Endothelial cell of umbilical vein (primary cell): ENCODE measurements around the gene TRERF1. TPM values are rescaled to one million over a fixed set of nuclear protein-coding genes. Genes with fewer than 3 reads are reported as not detected.

ENCODE experiments used
- BruUV-seq: library from RNA; stranded (reverse); fragments of 400-500 nt; replicated peaks from 2 replicates; lab custom pipeline; 2021; lab: Mats Ljungman, UMichigan
- CTCF ChIA-PET: fragments of 300-600, 350-600 bp; sonication (Branson Sonifier 250); formaldehyde crosslinking; loops from one replicate; lab custom pipeline; 2021; ENCODE audit warnings: antibody characterized with exemption, inconsistent platforms; lab: Charles Lee
- POLR2A ChIA-PET: fragments of 300-600, 350-600 bp; sonication (Branson Sonifier 250); formaldehyde crosslinking; loops from one replicate; lab custom pipeline; 2021; ENCODE audit warnings: antibody characterized with exemption, inconsistent platforms; lab: Charles Lee
- DNase-seq: peaks from one replicate; pipeline ENCODE4 v3.0.0-alpha.2; 2011; ENCODE audit warnings: low read depth, low spot score
- FAIRE-seq: peaks from 2 replicates; lab custom pipeline; 2011; peaks lifted over from hg19 to GRCh38; lab: Jason Lieb, UNC
- H2AFZ ChIP-seq: 2 replicates; pipeline ENCODE4 v1.6.0; 2012; ENCODE audit warnings: low read depth, low read length, control low read depth, inconsistent platforms
- H3K27ac ChIP-seq: 2 replicates; pipeline ENCODE4 v1.5.1; 2011; ENCODE audit warnings: low read depth, mild to moderate bottlenecking, control low read depth, low read length, moderate library complexity; ENCODE audit not compliant: insufficient read depth
- H3K27me3 ChIP-seq, 2 experiments: 2 replicates each; pipeline versions ENCODE4 v1.6.0 to v1.6.1; 2011; ENCODE audit warnings: low read length in 2 of 2, mixed read lengths in 1 of 2; ENCODE audit not compliant: control insufficient read depth in 2 of 2, insufficient read depth in 2 of 2
- H3K36me3 ChIP-seq, 2 experiments: 2 replicates in 1 of 2; 3 replicates in 1 of 2; pipeline ENCODE4 v1.5.1; 2011; ENCODE audit warnings: low read length in 2 of 2, mild to moderate bottlenecking in 1 of 2, moderate library complexity in 1 of 2; ENCODE audit not compliant: control insufficient read depth in 2 of 2, insufficient read depth in 2 of 2; ENCODE audit errors: extremely low read depth in 1 of 2
- H3K4me1 ChIP-seq: 3 replicates; pipeline ENCODE4 v1.5.1; 2011; ENCODE audit warnings: mild to moderate bottlenecking, low read length; ENCODE audit not compliant: control insufficient read depth, insufficient read depth; ENCODE audit errors: extremely low read depth
- H3K4me2 ChIP-seq: 2 replicates; pipeline ENCODE4 v1.6.1; 2011; ENCODE audit warnings: low read length, control low read depth, mixed read lengths; ENCODE audit not compliant: insufficient read depth
- H3K4me3 ChIP-seq, 3 experiments: fragments of 200-600 bp in 1 of 3; sonication (generic), shearing (Covaris generic) in 1 of 3; replicated peaks in 1 of 3; 2 replicates each; pipeline ENCODE4 v1.5.1; 2011 to 2016; ENCODE audit warnings: control low read depth in 3 of 3, low read length in 3 of 3, mild to moderate bottlenecking in 2 of 3, inconsistent platforms in 1 of 3, low read depth in 1 of 3, moderate library complexity in 1 of 3; ENCODE audit not compliant: insufficient read depth in 1 of 3
- H3K79me2 ChIP-seq: 2 replicates; pipeline ENCODE4 v1.6.0; 2012; ENCODE audit warnings: low read length, inconsistent platforms; ENCODE audit not compliant: control insufficient read depth, insufficient read depth
- H3K9ac ChIP-seq: replicated peaks from 2 replicates; pipeline ENCODE3; 2011; ENCODE audit warnings: low read length, control low read depth; ENCODE audit not compliant: insufficient read depth; ENCODE audit errors: extremely low read depth
- H3K9me1 ChIP-seq: replicated peaks from 3 replicates; pipeline ENCODE4 v1.6.0; 2011; ENCODE audit warnings: mild to moderate bottlenecking, low read length; ENCODE audit not compliant: control insufficient read depth, insufficient read depth; ENCODE audit errors: extremely low read depth
- H3K9me3 ChIP-seq: replicated peaks from 2 replicates; pipeline ENCODE4 v1.5.1; 2012; ENCODE audit warnings: low read length, inconsistent platforms; ENCODE audit not compliant: control insufficient read depth, insufficient read depth
- H4K20me1 ChIP-seq: replicated peaks from 2 replicates; pipeline ENCODE3; 2011; ENCODE audit warnings: mild to moderate bottlenecking, low read length; ENCODE audit not compliant: control insufficient read depth, insufficient read depth; ENCODE audit errors: extremely low read depth
- CTCF ChIP-seq, 2 donors: IDR thresholded peaks; 1 replicate in 1 of 2; 2 replicates in 1 of 2; pipeline ENCODE4 v1.5.1; 2011; ENCODE audit warnings: low read length in 2 of 2, mild to moderate bottlenecking in 2 of 2, moderate library complexity in 2 of 2, control low read depth in 1 of 2, inconsistent platforms in 1 of 2, low read depth in 1 of 2; ENCODE audit not compliant: insufficient read depth in 1 of 2; ENCODE audit errors: extremely low read depth in 1 of 2
- EZH2 ChIP-seq: IDR thresholded peaks from 2 replicates; pipeline ENCODE4 v1.6.1; 2012; ENCODE audit warnings: borderline replicate concordance, low read depth, mild to moderate bottlenecking, moderate library complexity, low read length, inconsistent platforms; ENCODE audit not compliant: severe bottlenecking
- FOS ChIP-seq: IDR thresholded peaks from 2 replicates; pipeline ENCODE4 v1.6.1; 2011; ENCODE audit warnings: mild to moderate bottlenecking, low read length, moderate library complexity, borderline replicate concordance; ENCODE audit not compliant: insufficient read depth
- GATA2 ChIP-seq: IDR thresholded peaks from 2 replicates; pipeline ENCODE4 v1.7.0; 2011; ENCODE audit warnings: low read depth, mild to moderate bottlenecking, moderate library complexity, mixed read lengths, low read length; ENCODE audit not compliant: insufficient read length, insufficient read depth
- JUN ChIP-seq: IDR thresholded peaks from 2 replicates; pipeline ENCODE4 v1.6.1; 2011; ENCODE audit warnings: borderline replicate concordance, low read depth; ENCODE audit not compliant: insufficient read length, insufficient read depth
- MAX ChIP-seq: IDR thresholded peaks from 2 replicates; pipeline ENCODE4 v1.6.1; 2011; ENCODE audit not compliant: insufficient read depth, insufficient read length
- MYC ChIP-seq: IDR thresholded peaks from one replicate; pipeline ENCODE4 v1.6.1; 2011; ENCODE audit warnings: mild to moderate bottlenecking, low read depth, low read length
- POLR2A ChIP-seq: IDR thresholded peaks from 2 replicates; pipeline ENCODE4 v1.6.1; 2012; ENCODE audit warnings: low read depth, mild to moderate bottlenecking, control low read depth, low read length
- POLR2AphosphoS5 ChIP-seq: IDR thresholded peaks from 2 replicates; pipeline ENCODE4 v1.6.1; 2012; ENCODE audit warnings: low read depth, mild to moderate bottlenecking, control low read depth, low read length, moderate library complexity; ENCODE audit not compliant: insufficient read depth
- dilution Hi-C: fragments of 300-500 bp; cut with MboI; formaldehyde crosslinking; loops from one replicate; pipeline ENCODE4 v1.15.0; 2019; ENCODE audit warnings: low sequenced_read_pairs; ENCODE audit not compliant: extremely low pct_ligation_motif_present
- intact Hi-C: fragments of 100-400 bp; cut with micrococcal nuclease; formaldehyde crosslinking; loops from one replicate; pipeline ENCODE4 v1.10.0; 2022
- polyA plus RNA-seq, 4 experiments: library from polyadenylated mRNA; depleted of rRNA in 3 of 4; stranded (reverse) in 3 of 4; unstranded in 1 of 4; fragments of >200 nt; gene quantifications; 2 replicates each; pipeline versions ENCODE4 v1.2.1 to v1.2.3, GENCODE V29; 2011 to 2012; ENCODE audit warnings: missing spikeins in 1 of 4
- total RNA-seq: library from RNA; stranded (reverse); gene quantifications from 2 replicates; pipeline ENCODE4 v1.2.3, GENCODE V29; 2021

Gene TRERF1
- total and polyA plus RNA-seq, 2 donors (not counting 3 experiments of a cell fraction or from before 2014, with no cell fraction given): 0.73 to 5.5 TPM

- ChIA-PET CTCF (no interaction called here), POLR2A (no interaction called here)
- no peaks in the 10 kb centered on the region for H3K9me3 ChIP-seq
- H4K20me1 ChIP-seq: no peaks in the 10 kb centered on the region
- no peak overlapping the region for H3K9ac ChIP-seq
- no peak overlapping the region for H3K27ac ChIP-seq
- H3K9me1 ChIP-seq: no peaks in the 10 kb centered on the region
- no peak overlapping the region for H3K4me3 ChIP-seq
- no peak for FAIRE-seq
- TF ChIP-seq GATA2 (no peak), MAX (no peak), MYC (no peak), CTCF (IDR thresholded peaks at IDR 0.05; ENCODE audit: extremely low read depth in 1 of 2, insufficient read depth in 1 of 2, low read depth in 1 of 2, low read length in 2 of 2) (no peak), POLR2AphosphoS5 (no peak), JUN (no peak), POLR2A (no peak), FOS (no peak), EZH2 (no peak)
- H3K36me3 ChIP-seq: no peaks in the 10 kb centered on the region
- intact Hi-C loops: no loop called here
- no peak for DNase-seq
- no peak overlapping the region for H2AFZ ChIP-seq
- H3K27me3 ChIP-seq: no peaks in the 10 kb centered on the region
- peaks cover 18% of the 10 kb centered on the region for H3K4me1 ChIP-seq
- BruUV-seq: no TSS peak
- no peak overlapping the region for H3K4me2 ChIP-seq
- dilution Hi-C loops: no loop called here
- no peaks in the 10 kb centered on the region for H3K79me2 ChIP-seq
Measured at GRCh38 chr6:42340511-42340910, 111.2 kb downstream of the TRERF1 start.
